Trophoblast cell (in vitro differentiated cells and primary cell): ENCODE measurements around the gene PFDN5.

Experiments
- DNase-seq, 2 donors: peaks; one replicate each; pipeline ENCODE4 v3.0.0-alpha.2; 2016
- H2AFZ ChIP-seq: 2 replicates; pipeline ENCODE4 v1.6.1; 2013; ENCODE audit warnings: low read length, moderate library complexity, mild to moderate bottlenecking; ENCODE audit not compliant: insufficient read depth, poor library complexity
- H2AK5ac ChIP-seq: 2 replicates; pipeline ENCODE4 v1.6.1; 2013; ENCODE audit warnings: mild to moderate bottlenecking, low read length
- H2BK120ac ChIP-seq: 2 replicates; pipeline ENCODE4 v1.6.1; 2013; ENCODE audit warnings: low read length, mild to moderate bottlenecking, moderate library complexity; ENCODE audit not compliant: insufficient read depth, poor library complexity
- H2BK12ac ChIP-seq: 2 replicates; pipeline ENCODE4 v1.6.1; 2013; ENCODE audit warnings: mild to moderate bottlenecking, low read length, moderate library complexity
- H2BK5ac ChIP-seq: 2 replicates; pipeline ENCODE4 v1.6.1; 2013; ENCODE audit warnings: low read length, low read depth, moderate library complexity, mild to moderate bottlenecking; ENCODE audit not compliant: poor library complexity
- H3K14ac ChIP-seq: 2 replicates; pipeline ENCODE4 v1.6.1; 2013; ENCODE audit warnings: mild to moderate bottlenecking, low read length
- H3K18ac ChIP-seq: 2 replicates; pipeline ENCODE4 v1.6.1; 2013; ENCODE audit warnings: mild to moderate bottlenecking, low read length
- H3K23ac ChIP-seq: 2 replicates; pipeline ENCODE4 v1.6.1; 2013; ENCODE audit warnings: low read length
- H3K27ac ChIP-seq: 2 replicates; pipeline ENCODE4 v1.5.1; 2013; ENCODE audit warnings: low read depth, mild to moderate bottlenecking, inconsistent platforms, low read length, moderate library complexity
- H3K27me3 ChIP-seq: 2 replicates; pipeline ENCODE4 v1.6.1; 2013; ENCODE audit warnings: inconsistent platforms, mild to moderate bottlenecking, low read length, moderate library complexity; ENCODE audit not compliant: insufficient read depth
- H3K36me3 ChIP-seq, 2 experiments: 1 replicate in 1 of 2; 2 replicates in 1 of 2; pipeline ENCODE4 v1.6.1; 2013; ENCODE audit warnings: low read length in 2 of 2, mild to moderate bottlenecking in 2 of 2, moderate library complexity in 1 of 2; ENCODE audit not compliant: insufficient read depth in 2 of 2, control insufficient read depth in 1 of 2
- H3K4ac ChIP-seq: 2 replicates; pipeline ENCODE4 v1.6.1; 2013; ENCODE audit warnings: low read depth, mild to moderate bottlenecking, low read length, moderate library complexity
- H3K4me1 ChIP-seq, 2 experiments: 1 replicate in 1 of 2; 2 replicates in 1 of 2; pipeline ENCODE4 v1.6.1; 2013; ENCODE audit warnings: low read length in 2 of 2, mild to moderate bottlenecking in 2 of 2, moderate library complexity in 1 of 2; ENCODE audit not compliant: insufficient read depth in 2 of 2, control insufficient read depth in 1 of 2
- H3K4me2 ChIP-seq: 2 replicates; pipeline ENCODE4 v1.6.1; 2013; ENCODE audit warnings: inconsistent platforms, mild to moderate bottlenecking, low read length, moderate library complexity
- H3K4me3 ChIP-seq: 2 replicates; pipeline ENCODE4 v1.5.1; 2013; ENCODE audit warnings: mild to moderate bottlenecking, low read depth, low read length, inconsistent platforms
- H3K79me1 ChIP-seq: one replicate; pipeline ENCODE4 v1.6.1; 2013; ENCODE audit warnings: low read length
- H3K79me2 ChIP-seq: 2 replicates; pipeline ENCODE4 v1.6.1; 2013; ENCODE audit warnings: low read length, mild to moderate bottlenecking; ENCODE audit not compliant: control insufficient read depth, insufficient read depth, poor library complexity
- H3K9ac ChIP-seq: 2 replicates; pipeline ENCODE4 v1.6.1; 2013; ENCODE audit warnings: mild to moderate bottlenecking, low read length
- H3K9me3 ChIP-seq: 2 replicates; pipeline ENCODE4 v1.6.1; 2013; ENCODE audit warnings: low read depth, mild to moderate bottlenecking, control low read depth, inconsistent platforms, low read length; ENCODE audit not compliant: insufficient read depth
- H4K12ac ChIP-seq: 2 replicates; pipeline ENCODE4 v1.6.1; 2013; ENCODE audit warnings: low read depth, mild to moderate bottlenecking, low read length, moderate library complexity
- H4K8ac ChIP-seq: 2 replicates; pipeline ENCODE4 v1.6.1; 2013; ENCODE audit warnings: low read depth, mild to moderate bottlenecking, low read length, moderate library complexity
- H4K91ac ChIP-seq: one replicate; pipeline ENCODE4 v1.6.1; 2013; ENCODE audit warnings: low read depth, mild to moderate bottlenecking, low read length, moderate library complexity
- WGBS: extraction: QIAGEN DNeasy Blood & Tissue Kit; methylation state at CpG from one replicate; pipeline ENCODE4 v1.1.7; 2013; ENCODE audit warnings: missing lambda C conversion rate; ENCODE audit not compliant: insufficient read length, insufficient coverage; ENCODE audit errors: extremely low coverage; 5-methylcytosine and 5-hydroxymethylcytosine counted together

The PFDN5 gene

DNA sequence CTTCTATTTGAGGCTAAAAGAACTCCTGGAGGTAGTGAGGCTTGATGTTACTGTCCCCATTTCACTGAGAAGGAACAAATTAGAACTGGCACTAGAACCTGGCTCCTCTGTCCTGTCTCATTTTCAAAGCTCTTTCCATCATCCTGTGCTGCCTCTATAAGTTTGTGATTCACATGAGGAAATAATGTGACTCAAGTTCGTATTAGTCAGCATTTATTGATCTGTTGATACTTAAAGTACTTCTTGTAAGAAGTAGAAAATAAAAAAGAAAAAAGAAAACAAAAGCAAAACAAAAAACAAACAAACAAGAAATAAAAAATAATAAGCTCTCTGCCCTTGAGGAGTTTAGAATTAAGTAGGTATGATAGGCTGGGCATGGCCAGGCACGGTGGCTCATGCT is 29.6 kb upstream of the PFDN5 start:
- Histone ChIP-seq H3K23ac (no peak overlapping the region), H3K79me1 (peaks cover 5% of the 10 kb centered on the region), H2BK12ac (no peak overlapping the region), H3K4me3 (no peak overlapping the region), H2AK5ac (no peak overlapping the region), H3K4me2 (no peak overlapping the region), H2BK120ac (no peak overlapping the region), H4K12ac (no peak overlapping the region), H2AFZ (no peak overlapping the region), H3K36me3 (peaks cover 9 to 16% of the 10 kb centered on the region in 2 experiments), H3K4ac (no peak overlapping the region), H3K14ac (no peak overlapping the region), H3K27ac (no peak overlapping the region), H4K8ac (no peak overlapping the region), H4K91ac (no peak overlapping the region), H3K9me3 (no peaks in the 10 kb centered on the region), H3K18ac (no peak overlapping the region), H3K4me1 (peaks cover 12 to 16% of the 10 kb centered on the region in 2 experiments), H2BK5ac (no peak overlapping the region), H3K27me3 (no peaks in the 10 kb centered on the region), H3K79me2 (peaks cover 3% of the 10 kb centered on the region), H3K9ac (no peak overlapping the region)
- no CpG with 5 or more reads among the region's 2 CpGs for WGBS
- no peak for DNase-seq

- Histone ChIP-seq H3K9me3 (no peaks in the 10 kb centered on the region), H3K79me1 (peaks cover 5% of the 10 kb centered on the region), H4K91ac (no peak overlapping the region), H3K23ac (no peak overlapping the region), H3K27me3 (no peaks in the 10 kb centered on the region), H4K12ac (no peak overlapping the region), H2AFZ (peak overlapping the region; percentile 75), H2BK5ac (no peak overlapping the region), H3K27ac (no peak overlapping the region), H3K4me2 (peak overlapping the region; percentile 93), H2BK120ac (no peak overlapping the region), H3K4me3 (no peak overlapping the region), H2BK12ac (no peak overlapping the region), H3K4me1 (peaks cover 12 to 16% of the 10 kb centered on the region in 2 experiments), H4K8ac (peak overlapping the region; percentile 71), H3K79me2 (peaks cover 3% of the 10 kb centered on the region), H3K14ac (no peak overlapping the region), H3K9ac (no peak overlapping the region), H2AK5ac (no peak overlapping the region), H3K18ac (no peak overlapping the region), H3K4ac (no peak overlapping the region), H3K36me3 (peaks cover 14 to 17% of the 10 kb centered on the region in 2 experiments)
- WGBS, result no CpG with 5 or more reads among the region's 18 CpGs
- DNase-seq, result peak in 1 of 2 donors; percentile 46
Observed at GRCh38 chr12:53267306-53267998, 27.9 kb upstream of the PFDN5 start.

- no peaks in the 10 kb centered on the region for H3K27me3 ChIP-seq
- no peak within 1 kb of the TSS for H2AK5ac ChIP-seq
- peak within 1 kb of the TSS; percentile 70 for H4K91ac ChIP-seq
- peak within 1 kb of the TSS; percentile 18 for H2BK120ac ChIP-seq
- H2BK5ac ChIP-seq, result peak within 1 kb of the TSS; percentile 83
- no peak within 1 kb of the TSS for H3K23ac ChIP-seq
- peaks cover 5% of the 10 kb centered on the region for H3K79me1 ChIP-seq
- H3K36me3 ChIP-seq, result peaks cover 18 to 20% of the 10 kb centered on the region in 2 experiments
- no peak within 1 kb of the TSS for H3K27ac ChIP-seq
- H3K4ac ChIP-seq, result peak within 1 kb of the TSS; percentile 29
- peak within 1 kb of the TSS; percentile 100 for H3K4me3 ChIP-seq
- H4K8ac ChIP-seq, result peak within 1 kb of the TSS; percentile 80
- H4K12ac ChIP-seq, result peak within 1 kb of the TSS; percentile 54
- WGBS, result no CpG with 5 or more reads among the region's 58 CpGs
- H3K18ac ChIP-seq, result peak within 1 kb of the TSS; percentile 89
- peak within 1 kb of the TSS; percentile 93 for H3K4me2 ChIP-seq
- peaks cover 12 to 16% of the 10 kb centered on the region in 2 experiments for H3K4me1 ChIP-seq
- peak within 1 kb of the TSS; percentile 96 for H3K9ac ChIP-seq
- H2AFZ ChIP-seq, result peak within 1 kb of the TSS; percentile 90
- no peak within 1 kb of the TSS for H2BK12ac ChIP-seq
- peak within 1 kb of the TSS; percentile 85 for H3K14ac ChIP-seq
- H3K9me3 ChIP-seq, result no peaks in the 10 kb centered on the region
- peaks cover 3% of the 10 kb centered on the region for H3K79me2 ChIP-seq
- peak; percentile 34 to 66 for DNase-seq
Observed at GRCh38 chr12:53267999-53268629, 27.2 kb upstream of the PFDN5 start, which contains the start of gene ESPL1. ESPL1 (plus strand) TSS chr12:53268299; CDS start chr12:53268767, 468 bp downstream.

DNA sequence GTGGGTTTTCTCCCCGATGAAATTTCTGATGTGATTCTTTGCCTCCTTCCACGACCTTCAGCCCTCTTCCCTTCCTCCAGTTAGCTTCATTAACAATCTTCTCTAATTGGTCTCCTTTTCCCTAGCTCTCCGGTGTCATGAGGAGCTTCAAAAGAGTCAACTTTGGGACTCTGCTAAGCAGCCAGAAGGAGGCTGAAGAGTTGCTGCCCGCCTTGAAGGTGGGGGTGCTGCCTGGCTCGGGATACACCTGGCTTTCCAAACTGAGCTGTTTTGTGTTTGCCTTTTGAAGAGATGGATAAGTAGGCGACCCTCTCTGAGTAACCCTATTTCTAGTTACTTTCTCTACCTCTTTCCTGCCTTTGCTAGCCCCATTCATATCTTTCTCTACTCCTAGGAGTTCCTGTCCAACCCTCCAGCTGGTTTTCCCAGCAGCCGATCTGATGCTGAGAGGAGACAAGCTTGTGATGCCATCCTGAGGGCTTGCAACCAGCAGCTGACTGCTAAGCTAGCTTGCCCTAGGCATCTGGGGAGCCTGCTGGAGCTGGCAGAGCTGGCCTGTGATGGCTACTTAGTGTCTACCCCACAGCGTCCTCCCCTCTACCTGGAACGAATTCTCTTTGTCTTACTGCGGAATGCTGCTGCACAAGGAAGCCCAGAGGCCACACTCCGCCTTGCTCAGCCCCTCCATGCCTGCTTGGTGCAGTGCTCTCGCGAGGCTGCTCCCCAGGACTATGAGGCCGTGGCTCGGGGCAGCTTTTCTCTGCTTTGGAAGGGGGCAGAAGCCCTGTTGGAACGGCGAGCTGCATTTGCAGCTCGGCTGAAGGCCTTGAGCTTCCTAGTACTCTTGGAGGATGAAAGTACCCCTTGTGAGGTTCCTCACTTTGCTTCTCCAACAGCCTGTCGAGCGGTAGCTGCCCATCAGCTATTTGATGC is 26.4 kb upstream of the PFDN5 start:
- Histone ChIP-seq H3K4me1 (peaks cover 12 to 16% of the 10 kb centered on the region in 2 experiments), H4K91ac (peak overlapping the region; percentile 70), H3K23ac (no peak overlapping the region), H3K4ac (peak overlapping the region; percentile 29), H3K79me1 (peaks cover 5% of the 10 kb centered on the region), H3K4me3 (peak overlapping the region; percentile 100), H4K8ac (peak overlapping the region; percentile 80), H2BK5ac (peak overlapping the region; percentile 83), H3K27me3 (no peaks in the 10 kb centered on the region), H2BK12ac (no peak overlapping the region), H2AK5ac (no peak overlapping the region), H3K14ac (peak overlapping the region; percentile 85), H3K18ac (peak overlapping the region; percentile 89), H3K36me3 (peaks cover 18 to 20% of the 10 kb centered on the region in 2 experiments), H2BK120ac (peak overlapping the region; percentile 18), H4K12ac (no peak overlapping the region), H3K79me2 (peaks cover 3% of the 10 kb centered on the region), H3K27ac (no peak overlapping the region), H3K9me3 (no peaks in the 10 kb centered on the region), H3K9ac (peak overlapping the region; percentile 96), H2AFZ (peak overlapping the region; percentile 90), H3K4me2 (peak overlapping the region; percentile 93)
- DNase-seq, result no peak
- no CpG with 5 or more reads among the region's 20 CpGs for WGBS
